SK-N-MC (cell line): ENCODE results near the gene HFM1.
"Not testable (repeated sequence)": the region's sequence is repeated elsewhere in the genome, so short reads cannot be mapped to it uniquely, and the experiment has no call there.

ENCODE experiments used
- EZH2 ChIP-seq: fragments of 200-600 bp; sonication (generic); IDR thresholded peaks from one replicate; pipeline ENCODE4 v1.6.1; 2017; ENCODE audit warnings: antibody characterized with exemption
- FOXP2 ChIP-seq: optimal IDR thresholded peaks from 2 replicates; pipeline ENCODE3; 2011; ENCODE audit warnings: mild to moderate bottlenecking, moderate library complexity; ENCODE audit not compliant: insufficient read depth; ENCODE audit errors: extremely low read length, control extremely low read depth
- POLR2AphosphoS5 ChIP-seq: IDR thresholded peaks from 2 replicates; pipeline ENCODE4 v1.6.1; 2012; ENCODE audit warnings: mild to moderate bottlenecking, low read depth, low read length, borderline replicate concordance

DNA sequence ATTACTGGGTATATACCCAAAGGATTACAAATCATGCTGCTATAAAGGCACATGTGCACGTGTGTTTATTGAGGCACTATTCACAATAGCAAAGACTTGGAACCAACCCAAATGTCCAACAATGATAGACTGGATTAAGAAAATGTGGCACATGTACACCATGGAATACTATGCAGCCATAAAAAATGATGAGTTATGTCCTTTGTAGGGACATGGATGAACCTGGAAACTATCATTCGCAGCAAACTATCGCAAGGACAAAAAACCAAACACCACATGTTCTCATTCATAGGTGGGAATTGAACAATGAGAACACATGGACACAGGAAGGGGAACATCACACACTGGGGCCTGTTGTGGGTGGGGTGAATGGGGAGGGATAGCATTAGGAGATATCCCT, 32.4 kb downstream of the HFM1 start:
- TF ChIP-seq EZH2, POLR2AphosphoS5, FOXP2: not testable (repeated sequence)
